Endothelial cell of umbilical vein (primary cell): Measurements from ENCODE around the gene PEDS1. TPM values are rescaled to one million over a fixed set of nuclear protein-coding genes. Genes with fewer than 3 reads are reported as not detected.

Source experiments
- BruUV-seq: library from RNA; stranded (reverse); fragments of 400-500 nt; replicated peaks from 2 replicates; lab custom pipeline; 2021; lab: Mats Ljungman, UMichigan
- CTCF ChIA-PET: fragments of 300-600, 350-600 bp; sonication (Branson Sonifier 250); formaldehyde crosslinking; loops from one replicate; lab custom pipeline; 2021; ENCODE audit warnings: antibody characterized with exemption, inconsistent platforms; lab: Charles Lee
- POLR2A ChIA-PET: fragments of 300-600, 350-600 bp; sonication (Branson Sonifier 250); formaldehyde crosslinking; loops from one replicate; lab custom pipeline; 2021; ENCODE audit warnings: antibody characterized with exemption, inconsistent platforms; lab: Charles Lee
- DNase-seq: peaks from one replicate; pipeline ENCODE4 v3.0.0-alpha.2; 2011; ENCODE audit warnings: low read depth, low spot score
- FAIRE-seq: peaks from 2 replicates; lab custom pipeline; 2011; peaks lifted over from hg19 to GRCh38; lab: Jason Lieb, UNC
- H2AFZ ChIP-seq: 2 replicates; pipeline ENCODE4 v1.6.0; 2012; ENCODE audit warnings: low read depth, low read length, control low read depth, inconsistent platforms
- H3K27ac ChIP-seq: 2 replicates; pipeline ENCODE4 v1.5.1; 2011; ENCODE audit warnings: low read depth, mild to moderate bottlenecking, control low read depth, low read length, moderate library complexity; ENCODE audit not compliant: insufficient read depth
- H3K27me3 ChIP-seq, 2 experiments: 2 replicates each; pipeline versions ENCODE4 v1.6.0 to v1.6.1; 2011; ENCODE audit warnings: low read length in 2 of 2, mixed read lengths in 1 of 2; ENCODE audit not compliant: control insufficient read depth in 2 of 2, insufficient read depth in 2 of 2
- H3K36me3 ChIP-seq, 2 experiments: 2 replicates in 1 of 2; 3 replicates in 1 of 2; pipeline ENCODE4 v1.5.1; 2011; ENCODE audit warnings: low read length in 2 of 2, mild to moderate bottlenecking in 1 of 2, moderate library complexity in 1 of 2; ENCODE audit not compliant: control insufficient read depth in 2 of 2, insufficient read depth in 2 of 2; ENCODE audit errors: extremely low read depth in 1 of 2
- H3K4me1 ChIP-seq: 3 replicates; pipeline ENCODE4 v1.5.1; 2011; ENCODE audit warnings: mild to moderate bottlenecking, low read length; ENCODE audit not compliant: control insufficient read depth, insufficient read depth; ENCODE audit errors: extremely low read depth
- H3K4me2 ChIP-seq: 2 replicates; pipeline ENCODE4 v1.6.1; 2011; ENCODE audit warnings: low read length, control low read depth, mixed read lengths; ENCODE audit not compliant: insufficient read depth
- H3K4me3 ChIP-seq, 3 experiments: fragments of 200-600 bp in 1 of 3; sonication (generic), shearing (Covaris generic) in 1 of 3; replicated peaks in 1 of 3; 2 replicates each; pipeline ENCODE4 v1.5.1; 2011 to 2016; ENCODE audit warnings: control low read depth in 3 of 3, low read length in 3 of 3, mild to moderate bottlenecking in 2 of 3, inconsistent platforms in 1 of 3, low read depth in 1 of 3, moderate library complexity in 1 of 3; ENCODE audit not compliant: insufficient read depth in 1 of 3
- H3K79me2 ChIP-seq: 2 replicates; pipeline ENCODE4 v1.6.0; 2012; ENCODE audit warnings: low read length, inconsistent platforms; ENCODE audit not compliant: control insufficient read depth, insufficient read depth
- H3K9ac ChIP-seq: replicated peaks from 2 replicates; pipeline ENCODE3; 2011; ENCODE audit warnings: low read length, control low read depth; ENCODE audit not compliant: insufficient read depth; ENCODE audit errors: extremely low read depth
- H3K9me1 ChIP-seq: replicated peaks from 3 replicates; pipeline ENCODE4 v1.6.0; 2011; ENCODE audit warnings: mild to moderate bottlenecking, low read length; ENCODE audit not compliant: control insufficient read depth, insufficient read depth; ENCODE audit errors: extremely low read depth
- H3K9me3 ChIP-seq: replicated peaks from 2 replicates; pipeline ENCODE4 v1.5.1; 2012; ENCODE audit warnings: low read length, inconsistent platforms; ENCODE audit not compliant: control insufficient read depth, insufficient read depth
- H4K20me1 ChIP-seq: replicated peaks from 2 replicates; pipeline ENCODE3; 2011; ENCODE audit warnings: mild to moderate bottlenecking, low read length; ENCODE audit not compliant: control insufficient read depth, insufficient read depth; ENCODE audit errors: extremely low read depth
- EZH2 ChIP-seq: IDR thresholded peaks from 2 replicates; pipeline ENCODE4 v1.6.1; 2012; ENCODE audit warnings: borderline replicate concordance, low read depth, mild to moderate bottlenecking, moderate library complexity, low read length, inconsistent platforms; ENCODE audit not compliant: severe bottlenecking
- FOS ChIP-seq: IDR thresholded peaks from 2 replicates; pipeline ENCODE4 v1.6.1; 2011; ENCODE audit warnings: mild to moderate bottlenecking, low read length, moderate library complexity, borderline replicate concordance; ENCODE audit not compliant: insufficient read depth
- JUN ChIP-seq: IDR thresholded peaks from 2 replicates; pipeline ENCODE4 v1.6.1; 2011; ENCODE audit warnings: borderline replicate concordance, low read depth; ENCODE audit not compliant: insufficient read length, insufficient read depth
- MYC ChIP-seq: IDR thresholded peaks from one replicate; pipeline ENCODE4 v1.6.1; 2011; ENCODE audit warnings: mild to moderate bottlenecking, low read depth, low read length
- POLR2A ChIP-seq: IDR thresholded peaks from 2 replicates; pipeline ENCODE4 v1.6.1; 2012; ENCODE audit warnings: low read depth, mild to moderate bottlenecking, control low read depth, low read length
- POLR2AphosphoS5 ChIP-seq: IDR thresholded peaks from 2 replicates; pipeline ENCODE4 v1.6.1; 2012; ENCODE audit warnings: low read depth, mild to moderate bottlenecking, control low read depth, low read length, moderate library complexity; ENCODE audit not compliant: insufficient read depth
- dilution Hi-C: fragments of 300-500 bp; cut with MboI; formaldehyde crosslinking; loops from one replicate; pipeline ENCODE4 v1.15.0; 2019; ENCODE audit warnings: low sequenced_read_pairs; ENCODE audit not compliant: extremely low pct_ligation_motif_present
- intact Hi-C: fragments of 100-400 bp; cut with micrococcal nuclease; formaldehyde crosslinking; loops from one replicate; pipeline ENCODE4 v1.10.0; 2022
- polyA plus RNA-seq, 4 experiments: library from polyadenylated mRNA; depleted of rRNA in 3 of 4; stranded (reverse) in 3 of 4; unstranded in 1 of 4; fragments of >200 nt; gene quantifications; 2 replicates each; pipeline versions ENCODE4 v1.2.1 to v1.2.3, GENCODE V29; 2011 to 2012; ENCODE audit warnings: missing spikeins in 1 of 4
- total RNA-seq: library from RNA; stranded (reverse); gene quantifications from 2 replicates; pipeline ENCODE4 v1.2.3, GENCODE V29; 2021
- TF ChIP-seq, protein P1 (sequence below), 2 donors: IDR thresholded peaks; 1 replicate in 1 of 2; 2 replicates in 1 of 2; pipeline ENCODE4 v1.5.1; 2011; ENCODE audit warnings: low read length in 2 of 2, mild to moderate bottlenecking in 2 of 2, moderate library complexity in 2 of 2, control low read depth in 1 of 2, inconsistent platforms in 1 of 2, low read depth in 1 of 2; ENCODE audit not compliant: insufficient read depth in 1 of 2; ENCODE audit errors: extremely low read depth in 1 of 2
- TF ChIP-seq, protein P2 (sequence below): IDR thresholded peaks from 2 replicates; pipeline ENCODE4 v1.6.1; 2011; ENCODE audit not compliant: insufficient read depth, insufficient read length

Gene PEDS1
- total and polyA plus RNA-seq, 2 donors (not counting 3 experiments of a cell fraction or from before 2014, with no cell fraction given): 62.7 to 131 TPM

DNA sequence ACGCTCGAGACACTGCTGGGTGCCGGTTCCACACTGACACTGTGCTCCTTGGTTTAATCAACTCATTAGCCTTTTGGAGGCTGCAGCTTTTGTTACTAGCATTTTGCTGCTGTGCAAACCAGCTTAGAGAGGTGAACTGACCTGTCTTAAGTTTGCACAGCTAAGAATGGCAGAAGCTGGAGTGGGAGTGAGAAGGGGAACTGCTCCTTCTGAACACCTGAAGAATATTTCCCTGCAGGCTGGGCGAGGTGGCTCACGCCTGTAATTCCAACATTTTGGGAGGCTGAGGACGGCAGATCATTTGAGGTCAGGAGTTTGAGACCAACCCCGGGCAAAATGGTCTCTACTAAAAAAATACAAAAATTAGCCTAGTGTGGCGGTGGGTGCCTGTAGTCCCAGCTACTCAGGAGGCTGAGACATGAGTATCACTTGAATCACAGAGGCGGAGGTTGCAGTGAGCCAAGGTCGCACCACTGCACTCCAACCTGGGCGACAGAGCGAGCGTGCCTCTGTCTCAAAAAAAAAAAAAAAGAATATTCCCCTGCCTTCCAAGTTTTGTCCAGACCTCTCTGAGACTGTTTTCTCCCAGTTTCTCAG, 42.1 kb upstream of the PEDS1 start:
- H3K9me3 ChIP-seq: no peaks in the 10 kb centered on the region
- no peaks in the 10 kb centered on the region for H4K20me1 ChIP-seq
- no peaks in the 10 kb centered on the region for H3K36me3 ChIP-seq
- H3K79me2 ChIP-seq: peaks cover 11% of the 10 kb centered on the region
- H3K9me1 ChIP-seq: no peaks in the 10 kb centered on the region
- intact Hi-C loops: no loop called here
- CTCF ChIA-PET: no interaction called here
- FAIRE-seq: no peak
- no peaks in the 10 kb centered on the region for H3K27me3 ChIP-seq
- TF ChIP-seq JUN (no peak), MYC (no peak), POLR2AphosphoS5 (no peak), FOS (no peak)
- POLR2A ChIA-PET: no interaction called here
- BruUV-seq: no TSS peak
- dilution Hi-C loops: no loop called here
- H3K9ac ChIP-seq: no peak overlapping the region
- H3K4me2 ChIP-seq: no peak overlapping the region
- no peak overlapping the region for H2AFZ ChIP-seq
- no peak overlapping the region for H3K27ac ChIP-seq
- H3K4me1 ChIP-seq: peaks cover 12% of the 10 kb centered on the region
- no peak for DNase-seq
- H3K4me3 ChIP-seq: no peak overlapping the region

DNA sequence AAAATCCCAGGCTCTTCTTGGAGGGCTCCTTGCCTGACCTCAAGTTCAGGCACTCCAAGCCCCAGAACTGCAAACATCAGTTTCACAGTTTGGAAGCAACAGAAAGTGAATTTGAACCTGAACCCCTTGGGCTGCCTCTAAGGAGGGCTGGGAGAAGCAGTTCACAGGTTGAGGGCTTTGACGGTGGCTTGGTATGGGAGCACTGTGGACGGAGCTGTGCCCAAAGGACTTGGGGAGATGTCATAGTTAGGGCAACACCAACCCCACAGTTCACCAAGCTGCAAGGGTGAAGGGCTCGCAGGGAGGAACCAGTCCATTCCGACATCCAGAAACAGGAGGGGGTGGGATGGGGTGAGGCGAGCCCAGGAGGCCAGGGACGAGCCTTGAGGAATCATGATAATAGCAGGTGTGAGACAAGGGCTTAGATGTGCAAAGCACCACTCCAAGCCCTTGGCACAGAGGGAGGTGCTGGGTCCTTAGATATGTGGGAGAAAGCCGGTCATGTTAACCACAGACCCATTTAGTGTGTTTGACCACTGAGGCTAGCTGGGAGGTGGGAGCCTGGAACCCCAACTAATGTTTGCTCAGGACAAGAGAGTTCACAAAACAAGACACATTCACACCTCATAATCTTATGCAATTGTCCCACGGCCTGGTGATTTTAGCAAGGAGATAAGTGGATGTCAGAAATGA, 41.5 kb upstream of the PEDS1 start:
- Histone ChIP-seq H3K27ac (no peak overlapping the region), H4K20me1 (no peaks in the 10 kb centered on the region), H3K9me1 (no peaks in the 10 kb centered on the region), H2AFZ (no peak overlapping the region), H3K4me2 (no peak overlapping the region), H3K27me3 (no peaks in the 10 kb centered on the region), H3K9ac (no peak overlapping the region), H3K4me1 (peaks cover 12% of the 10 kb centered on the region), H3K4me3 (no peak overlapping the region), H3K36me3 (no peaks in the 10 kb centered on the region), H3K79me2 (peaks cover 11% of the 10 kb centered on the region), H3K9me3 (no peaks in the 10 kb centered on the region)
- no peak for FAIRE-seq
- dilution Hi-C loops: no loop called here
- POLR2A ChIA-PET: no interaction called here
- no peak for TF ChIP-seq MYC
- no peak for TF ChIP-seq POLR2A
- TF ChIP-seq, protein P1, sequence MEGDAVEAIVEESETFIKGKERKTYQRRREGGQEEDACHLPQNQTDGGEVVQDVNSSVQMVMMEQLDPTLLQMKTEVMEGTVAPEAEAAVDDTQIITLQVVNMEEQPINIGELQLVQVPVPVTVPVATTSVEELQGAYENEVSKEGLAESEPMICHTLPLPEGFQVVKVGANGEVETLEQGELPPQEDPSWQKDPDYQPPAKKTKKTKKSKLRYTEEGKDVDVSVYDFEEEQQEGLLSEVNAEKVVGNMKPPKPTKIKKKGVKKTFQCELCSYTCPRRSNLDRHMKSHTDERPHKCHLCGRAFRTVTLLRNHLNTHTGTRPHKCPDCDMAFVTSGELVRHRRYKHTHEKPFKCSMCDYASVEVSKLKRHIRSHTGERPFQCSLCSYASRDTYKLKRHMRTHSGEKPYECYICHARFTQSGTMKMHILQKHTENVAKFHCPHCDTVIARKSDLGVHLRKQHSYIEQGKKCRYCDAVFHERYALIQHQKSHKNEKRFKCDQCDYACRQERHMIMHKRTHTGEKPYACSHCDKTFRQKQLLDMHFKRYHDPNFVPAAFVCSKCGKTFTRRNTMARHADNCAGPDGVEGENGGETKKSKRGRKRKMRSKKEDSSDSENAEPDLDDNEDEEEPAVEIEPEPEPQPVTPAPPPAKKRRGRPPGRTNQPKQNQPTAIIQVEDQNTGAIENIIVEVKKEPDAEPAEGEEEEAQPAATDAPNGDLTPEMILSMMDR (IDR thresholded peaks at IDR 0.05; ENCODE audit: extremely low read depth in 1 of 2, insufficient read depth in 1 of 2, low read depth in 1 of 2, low read length in 2 of 2): no peak
- TF ChIP-seq JUN: no peak
- TF ChIP-seq EZH2: no peak
- TF ChIP-seq, protein P2, sequence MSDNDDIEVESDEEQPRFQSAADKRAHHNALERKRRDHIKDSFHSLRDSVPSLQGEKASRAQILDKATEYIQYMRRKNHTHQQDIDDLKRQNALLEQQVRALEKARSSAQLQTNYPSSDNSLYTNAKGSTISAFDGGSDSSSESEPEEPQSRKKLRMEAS: no peak
- no peak for DNase-seq
- intact Hi-C loops: no loop called here
- CTCF ChIA-PET: no interaction called here
- no TSS peak for BruUV-seq
